ENCODE data around the gene CELF4.

CELF4 gene

DNA sequence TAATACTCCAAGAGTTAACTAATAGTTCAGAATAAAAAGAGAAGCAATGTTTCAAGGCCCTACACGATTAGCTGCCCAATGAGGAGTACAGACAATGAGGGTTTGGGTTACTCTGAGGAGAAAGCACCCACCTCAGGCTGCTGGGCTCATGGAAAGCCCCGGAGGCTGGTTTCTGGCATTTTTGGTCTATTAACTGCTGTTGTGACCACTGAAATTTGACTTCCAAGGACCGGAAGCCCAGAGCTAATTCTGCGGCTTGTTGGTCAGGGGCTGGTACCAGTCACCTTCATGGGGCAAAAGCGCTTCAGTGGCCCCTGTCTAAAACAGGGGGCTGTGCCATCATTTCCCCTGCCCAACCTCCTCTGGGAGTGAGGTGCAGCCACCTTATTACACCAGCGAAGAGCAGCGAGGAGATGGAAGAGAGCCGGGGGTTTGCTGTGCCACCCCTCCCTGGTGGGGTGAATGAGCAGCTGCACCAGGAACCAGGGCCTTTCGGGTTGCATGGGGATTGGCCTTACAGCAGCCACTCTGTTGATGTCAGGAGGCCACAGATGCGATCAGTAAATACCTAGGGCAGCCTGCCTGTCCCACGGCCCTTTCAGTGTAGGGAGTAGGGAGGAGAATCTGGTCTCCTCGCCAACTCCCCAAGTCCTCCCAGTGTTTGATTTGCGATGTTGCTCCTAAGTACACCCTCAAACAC is 131.3 kb downstream of the CELF4 start:
- peaks cover 57% of the 10 kb centered on the region for H3K4me1 ChIP-seq (ENCODE audit: insufficient read depth, low read length)
- TF ChIP-seq, protein P1, sequence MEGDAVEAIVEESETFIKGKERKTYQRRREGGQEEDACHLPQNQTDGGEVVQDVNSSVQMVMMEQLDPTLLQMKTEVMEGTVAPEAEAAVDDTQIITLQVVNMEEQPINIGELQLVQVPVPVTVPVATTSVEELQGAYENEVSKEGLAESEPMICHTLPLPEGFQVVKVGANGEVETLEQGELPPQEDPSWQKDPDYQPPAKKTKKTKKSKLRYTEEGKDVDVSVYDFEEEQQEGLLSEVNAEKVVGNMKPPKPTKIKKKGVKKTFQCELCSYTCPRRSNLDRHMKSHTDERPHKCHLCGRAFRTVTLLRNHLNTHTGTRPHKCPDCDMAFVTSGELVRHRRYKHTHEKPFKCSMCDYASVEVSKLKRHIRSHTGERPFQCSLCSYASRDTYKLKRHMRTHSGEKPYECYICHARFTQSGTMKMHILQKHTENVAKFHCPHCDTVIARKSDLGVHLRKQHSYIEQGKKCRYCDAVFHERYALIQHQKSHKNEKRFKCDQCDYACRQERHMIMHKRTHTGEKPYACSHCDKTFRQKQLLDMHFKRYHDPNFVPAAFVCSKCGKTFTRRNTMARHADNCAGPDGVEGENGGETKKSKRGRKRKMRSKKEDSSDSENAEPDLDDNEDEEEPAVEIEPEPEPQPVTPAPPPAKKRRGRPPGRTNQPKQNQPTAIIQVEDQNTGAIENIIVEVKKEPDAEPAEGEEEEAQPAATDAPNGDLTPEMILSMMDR (IDR thresholded peaks at IDR 0.05; ENCODE audit: borderline replicate concordance, extremely low read depth, low read length, poor library complexity, severe bottlenecking): no peak
- TF ChIP-seq EZH2 (IDR thresholded peaks at IDR 0.05; ENCODE audit: borderline replicate concordance, low read depth, low read length, severe bottlenecking): no peak
- no peaks in the 10 kb centered on the region for H3K79me2 ChIP-seq (ENCODE audit: insufficient read depth, low read length)
- no peaks in the 10 kb centered on the region for H3K27me3 ChIP-seq (ENCODE audit: insufficient read depth, low read length, poor library complexity)
- no peaks in the 10 kb centered on the region for H3K9me3 ChIP-seq (ENCODE audit: insufficient read depth, low read length, severe bottlenecking)
- no peak overlapping the region; the same call in 1 of the 2 replicates for H3K27ac ChIP-seq (ENCODE audit: low read length)
- H3K9ac ChIP-seq (ENCODE audit: low read depth, low read length): no peak overlapping the region
- H3K36me3 ChIP-seq (ENCODE audit: insufficient read depth, low read length): no peaks in the 10 kb centered on the region
- no peak overlapping the region for H3K4me3 ChIP-seq (ENCODE audit: low read depth in 1 of 2, low read length in 2 of 2)
- DNase-seq (no peak), ATAC-seq (ENCODE audit: insufficient read depth, low read depth) (no peak)
- H2AFZ ChIP-seq (ENCODE audit: low read depth, low read length): no peak overlapping the region
- no peaks in the 10 kb centered on the region for H4K20me1 ChIP-seq (ENCODE audit: insufficient read depth, low read length)
- H3K4me2 ChIP-seq (ENCODE audit: insufficient read depth, low read length): no peak overlapping the region

DNA sequence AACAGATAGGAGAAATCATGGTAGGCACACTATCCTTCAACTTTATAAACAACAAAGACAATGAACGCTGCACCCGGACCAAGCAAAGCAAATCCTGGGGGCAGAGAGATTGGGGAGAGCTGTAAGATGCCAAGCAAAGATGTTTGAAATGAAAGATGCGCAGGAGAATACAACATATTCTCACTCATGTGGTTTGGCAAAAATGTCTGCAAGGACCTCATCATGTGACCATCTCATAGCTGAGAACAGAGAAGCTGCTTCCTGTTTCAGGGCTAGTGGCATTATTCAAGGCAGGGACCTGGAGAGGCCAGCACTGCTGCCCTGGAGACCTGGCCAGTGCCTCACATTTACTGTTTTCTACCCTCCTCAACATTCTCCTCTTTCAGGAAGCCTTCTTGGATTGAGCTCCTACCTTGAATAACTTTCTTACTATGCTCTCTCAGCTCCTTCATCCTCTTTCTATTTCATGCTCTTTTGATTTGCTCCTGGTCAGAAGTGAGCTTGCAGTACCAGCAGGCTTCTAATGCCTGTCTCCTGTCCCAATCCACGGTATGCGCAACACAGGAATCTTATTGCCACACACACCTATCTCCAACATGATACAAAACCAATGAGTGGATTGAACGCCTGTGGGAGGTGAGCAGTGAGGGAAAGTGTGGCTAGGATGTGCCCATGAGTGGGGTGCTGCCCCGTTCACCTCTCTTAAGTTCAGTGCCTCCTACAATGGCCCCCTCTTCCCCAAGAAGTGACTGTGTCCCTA is 133.0 kb downstream of the CELF4 start:
- H3K79me2 ChIP-seq (ENCODE audit: insufficient read depth, low read length): no peaks in the 10 kb centered on the region
- peak overlapping the region; percentile 60; the same call in 1 of the 2 replicates for H2AFZ ChIP-seq (ENCODE audit: low read depth, low read length)
- H3K9ac ChIP-seq (ENCODE audit: low read depth, low read length): no peak overlapping the region
- no peak for ATAC-seq (ENCODE audit: insufficient read depth, low read depth)
- peaks cover 66% of the 10 kb centered on the region for H3K4me1 ChIP-seq (ENCODE audit: insufficient read depth, low read length)
- no peaks in the 10 kb centered on the region for H4K20me1 ChIP-seq (ENCODE audit: insufficient read depth, low read length)
- no peak overlapping the region for H3K4me2 ChIP-seq (ENCODE audit: insufficient read depth, low read length)
- H3K36me3 ChIP-seq (ENCODE audit: insufficient read depth, low read length): no peaks in the 10 kb centered on the region
- no peaks in the 10 kb centered on the region for H3K27me3 ChIP-seq (ENCODE audit: insufficient read depth, low read length, poor library complexity)
- H3K27ac ChIP-seq (ENCODE audit: low read length): no peak overlapping the region
- no peak for DNase-seq
- no peaks in the 10 kb centered on the region for H3K9me3 ChIP-seq (ENCODE audit: insufficient read depth, low read length, severe bottlenecking)
- H3K4me3 ChIP-seq (ENCODE audit: low read depth in 1 of 2, low read length in 2 of 2): no peak overlapping the region
- TF ChIP-seq, protein P1 (IDR thresholded peaks at IDR 0.05; ENCODE audit: borderline replicate concordance, extremely low read depth, low read length, poor library complexity, severe bottlenecking): no peak
- no peak for TF ChIP-seq EZH2 (IDR thresholded peaks at IDR 0.05; ENCODE audit: borderline replicate concordance, low read depth, low read length, severe bottlenecking)

- ATAC-seq (ENCODE audit: insufficient read depth, low read depth): peak; percentile 21; the same call in 1 of the 3 replicates
- Histone ChIP-seq H3K9ac (ENCODE audit: low read depth, low read length) (no peak overlapping the region), H3K4me2 (ENCODE audit: insufficient read depth, low read length) (no peak overlapping the region), H3K4me1 (ENCODE audit: insufficient read depth, low read length) (peaks cover 67% of the 10 kb centered on the region), H3K4me3 (ENCODE audit: low read depth in 1 of 2, low read length in 2 of 2) (no peak overlapping the region), H4K20me1 (ENCODE audit: insufficient read depth, low read length) (no peaks in the 10 kb centered on the region), H3K9me3 (ENCODE audit: insufficient read depth, low read length, severe bottlenecking) (no peaks in the 10 kb centered on the region), H3K79me2 (ENCODE audit: insufficient read depth, low read length) (no peaks in the 10 kb centered on the region), H3K27ac (ENCODE audit: low read length) (peak overlapping the region; percentile 50), H3K27me3 (ENCODE audit: insufficient read depth, low read length, poor library complexity) (no peaks in the 10 kb centered on the region), H2AFZ (ENCODE audit: low read depth, low read length) (no peak overlapping the region), H3K36me3 (ENCODE audit: insufficient read depth, low read length) (no peaks in the 10 kb centered on the region)
- no peak for TF ChIP-seq EZH2 (IDR thresholded peaks at IDR 0.05; ENCODE audit: borderline replicate concordance, low read depth, low read length, severe bottlenecking)
- TF ChIP-seq, protein P1 (IDR thresholded peaks at IDR 0.05; ENCODE audit: borderline replicate concordance, extremely low read depth, low read length, poor library complexity, severe bottlenecking): peak; percentile 29
- peak; percentile 24 for DNase-seq
Observed at GRCh38 chr18:37430357-37431076, 135.1 kb downstream of the CELF4 start.

All from DND-41 (cell line).